Hematopoietic multipotent progenitor cell treated with erythropoietin and hydrocortisone succinate and interleukin-3 and kit ligand, for 8 days (in vitro differentiated cells): ENCODE measurements around the gene FAM185A.
"Not testable (repeated sequence)": the region's sequence is repeated elsewhere in the genome, so short reads cannot be mapped to it uniquely, and the experiment has no call there.

Experiments
- DNase-seq: peaks from one replicate; pipeline ENCODE4 v3.0.0-alpha.2; 2015

The FAM185A gene

DNA sequence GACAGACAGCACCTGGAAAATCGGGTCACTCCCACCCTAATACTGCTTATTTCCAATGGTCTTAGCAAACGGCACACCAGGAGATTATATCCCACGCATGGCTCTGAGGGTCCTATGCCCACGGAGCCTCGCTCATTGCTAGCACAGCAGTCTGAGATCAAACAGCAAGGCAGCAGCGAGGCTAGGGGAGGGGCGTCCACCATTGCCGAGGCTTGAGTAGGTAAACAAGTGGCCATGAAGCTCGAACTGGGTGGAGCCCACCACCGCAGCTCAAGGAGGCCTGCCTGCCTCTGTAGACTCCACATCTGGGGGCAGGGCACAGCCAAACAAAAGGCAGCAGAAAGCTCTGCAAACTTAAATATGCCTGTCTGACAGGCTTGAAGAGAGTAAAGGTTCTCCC is 32.1 kb downstream of the FAM185A start:
- not testable (repeated sequence) for DNase-seq

DNA sequence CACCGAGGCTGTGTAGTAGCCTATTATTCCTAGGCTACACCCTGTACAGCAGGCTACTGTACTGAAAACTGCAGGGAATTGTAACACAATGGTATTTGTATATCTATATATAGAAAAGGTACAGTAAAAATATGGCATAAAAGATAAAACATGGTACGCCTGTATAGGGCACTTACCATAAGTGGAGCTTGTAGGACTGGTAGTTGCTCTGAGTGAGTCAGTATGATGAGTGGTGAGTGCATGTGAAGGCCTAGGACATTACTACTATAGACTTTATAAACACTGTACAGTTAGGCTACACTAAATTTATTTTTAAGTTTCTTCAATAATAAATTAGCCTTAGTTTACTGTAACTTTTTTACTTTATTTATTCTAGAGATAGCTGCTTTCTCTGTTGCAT is 40.0 kb downstream of the FAM185A start:
- not testable (repeated sequence) for DNase-seq

DNA sequence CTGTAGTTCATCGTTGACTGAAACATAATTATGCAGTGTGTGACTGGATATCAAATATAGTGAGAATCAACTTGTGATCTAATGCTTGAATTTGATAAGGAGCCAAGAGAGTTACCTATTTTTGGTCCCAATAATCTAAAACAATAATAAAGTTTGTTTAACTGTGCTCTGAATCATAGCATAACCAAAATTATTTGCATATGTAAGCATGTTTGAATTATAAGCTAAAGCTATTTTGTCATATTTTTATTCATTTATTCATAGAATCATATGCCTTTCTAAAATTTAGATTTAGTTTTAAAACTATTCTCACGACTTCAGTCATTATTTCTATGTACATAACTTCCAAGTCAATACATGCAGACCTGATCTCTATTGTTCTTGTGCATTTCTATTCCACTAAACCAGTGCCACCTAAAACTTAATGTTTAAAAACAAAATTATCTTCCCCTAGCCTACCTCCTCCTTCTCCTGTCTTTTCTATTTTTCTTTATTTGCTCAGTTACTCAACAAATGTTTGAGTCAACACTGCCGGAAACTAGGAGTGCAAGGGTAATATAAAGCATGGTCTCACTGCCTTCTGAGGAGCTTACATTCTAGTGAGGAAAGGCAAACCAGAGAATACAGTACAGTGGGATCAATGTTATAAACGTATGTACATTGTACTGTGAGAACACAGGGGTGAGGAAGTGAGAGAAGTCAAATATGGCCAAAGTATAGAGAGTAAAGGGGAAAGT is 41.7 kb downstream of the FAM185A start:
- not testable (repeated sequence) for DNase-seq

- DNase-seq: not testable (repeated sequence)
Measured at GRCh38 chr7:102791367-102791766, 42.6 kb downstream of the FAM185A start.

GRCh38 chr7:102791831-102792230 is 43.0 kb downstream of the FAM185A start:
- DNase-seq: not testable (repeated sequence)

GRCh38 chr7:102794567-102794966 is 45.8 kb downstream of the FAM185A start:
- DNase-seq: not testable (repeated sequence)

DNA sequence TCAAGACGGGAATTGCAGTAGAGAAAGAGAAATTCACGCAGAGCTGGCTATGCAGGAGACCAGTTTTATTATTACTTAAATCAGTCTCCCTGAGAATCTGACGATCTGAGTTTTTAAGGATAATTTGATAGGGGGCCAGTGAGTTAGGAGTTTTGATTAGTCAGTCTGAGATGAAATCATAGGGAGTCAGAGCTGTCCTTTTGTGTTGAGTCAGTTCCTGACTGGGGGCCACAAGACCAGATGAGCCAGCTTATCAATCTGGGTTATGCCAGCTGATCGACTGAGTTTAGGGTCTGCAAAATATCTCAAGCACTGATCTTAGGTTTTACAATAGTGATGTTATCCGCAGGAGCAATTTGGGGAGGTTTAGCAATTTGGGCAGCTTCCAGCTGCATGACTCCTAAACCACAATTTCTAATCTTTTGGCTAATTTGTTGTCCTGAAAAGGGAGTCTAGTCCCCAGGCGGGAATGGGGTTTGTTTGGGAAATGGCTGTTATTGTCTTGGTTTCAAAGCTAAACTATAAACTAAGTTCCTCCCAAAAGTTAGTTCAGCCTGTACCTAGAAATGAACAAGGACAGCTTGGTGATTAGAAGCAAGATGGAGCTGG is 47.3 kb downstream of the FAM185A start:
- not testable (repeated sequence) for DNase-seq

DNA sequence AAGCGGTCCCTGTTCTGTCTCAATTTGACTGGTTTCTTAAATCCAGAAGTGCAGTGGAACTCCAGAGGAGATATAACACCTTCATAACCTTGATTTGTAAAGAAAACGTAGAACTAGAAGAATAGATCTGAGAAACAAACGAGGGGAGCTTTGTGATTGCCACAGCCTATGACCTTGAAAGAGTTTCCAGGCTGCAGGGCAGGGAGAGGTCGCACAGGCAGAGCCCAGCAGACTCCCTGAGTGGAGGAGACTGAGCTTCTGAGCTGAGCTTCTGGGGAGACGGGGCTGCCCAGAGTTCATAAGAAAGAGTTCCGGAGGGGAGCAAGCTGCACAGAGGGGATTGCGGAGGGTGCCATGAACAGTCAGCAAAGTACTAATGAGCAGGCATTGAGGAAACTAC is 57.8 kb downstream of the FAM185A start:
- no peak for DNase-seq

DNA sequence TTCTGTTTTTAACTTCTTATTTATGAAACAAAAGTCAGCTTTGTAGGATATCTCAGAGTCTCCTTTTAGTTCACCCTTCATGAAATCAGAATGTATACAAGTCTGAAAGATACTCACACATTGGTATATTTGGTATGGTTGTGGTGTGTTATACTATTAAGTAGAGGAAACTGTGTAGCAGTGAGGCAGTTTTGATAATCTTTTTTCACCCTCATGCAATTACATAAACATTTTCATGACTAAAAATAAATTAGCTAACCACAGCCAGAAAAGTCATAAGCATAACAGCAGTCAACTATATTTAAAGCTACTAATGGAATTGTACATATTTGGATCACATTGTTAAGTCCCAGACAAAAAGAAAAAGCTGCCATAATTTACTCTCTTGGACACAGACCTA is 62.1 kb downstream of the FAM185A start:
- no peak for DNase-seq

DNA sequence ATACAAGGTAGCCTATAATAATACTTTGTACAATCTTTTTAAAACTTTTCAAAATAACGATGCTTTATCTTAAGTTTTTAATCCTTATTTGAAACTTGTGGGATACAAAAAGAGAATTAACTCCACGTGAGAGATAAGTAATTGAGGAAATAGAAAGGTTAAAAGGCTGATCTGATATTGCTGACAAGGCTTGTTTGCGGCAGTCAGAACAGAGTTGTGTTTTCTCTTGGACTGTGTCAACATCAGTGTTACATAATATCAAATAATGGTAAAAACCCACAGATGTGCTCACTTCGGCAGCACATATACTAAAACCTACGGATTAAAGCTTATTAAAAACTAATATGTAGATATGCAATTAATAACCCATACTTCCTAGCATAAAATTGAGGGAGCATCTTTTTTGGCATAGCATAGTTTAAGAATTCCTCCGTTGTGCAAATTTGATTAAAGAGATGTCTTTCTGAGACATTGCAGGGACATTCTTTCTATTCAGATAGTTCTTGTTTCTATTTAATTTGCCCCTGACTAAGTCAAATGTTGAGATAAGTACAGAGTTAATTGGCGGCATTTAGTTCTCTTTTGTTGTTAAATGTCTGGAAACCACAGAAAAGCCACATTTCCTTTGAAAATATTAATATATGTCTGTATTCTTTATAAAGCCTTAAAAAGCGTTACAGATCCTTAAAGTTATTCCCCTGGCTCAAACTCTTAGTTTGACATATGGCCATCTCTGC is 63.3 kb downstream of the FAM185A start:
- DNase-seq: no peak

GRCh38 chr7:102813191-102814024 is 64.6 kb downstream of the FAM185A start:
- no peak for DNase-seq

DNA sequence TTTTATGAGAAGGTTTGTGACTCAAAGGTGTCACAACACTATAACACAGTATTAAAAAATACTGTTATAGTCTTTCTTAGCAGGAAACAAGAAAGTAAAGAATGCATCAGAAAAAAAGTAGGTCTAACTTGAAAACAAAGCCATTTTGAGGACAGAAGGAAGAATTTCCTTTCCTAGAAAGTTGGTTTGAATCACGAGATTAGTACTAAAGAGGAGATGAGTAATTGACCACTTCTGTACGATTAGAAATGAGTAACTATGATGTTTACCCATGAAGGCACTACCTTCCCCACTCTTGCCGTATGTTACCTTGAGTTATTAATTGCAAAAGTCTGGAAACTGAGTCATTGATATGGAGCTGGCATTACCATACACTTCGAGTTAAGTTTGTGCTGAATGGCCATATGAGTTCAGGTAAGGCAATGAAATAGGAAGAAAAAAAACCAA is 65.2 kb downstream of the FAM185A start:
- DNase-seq: no peak

- no peak for DNase-seq
Measured at GRCh38 chr7:102817616-102818573, 69.1 kb downstream of the FAM185A start.

DNA sequence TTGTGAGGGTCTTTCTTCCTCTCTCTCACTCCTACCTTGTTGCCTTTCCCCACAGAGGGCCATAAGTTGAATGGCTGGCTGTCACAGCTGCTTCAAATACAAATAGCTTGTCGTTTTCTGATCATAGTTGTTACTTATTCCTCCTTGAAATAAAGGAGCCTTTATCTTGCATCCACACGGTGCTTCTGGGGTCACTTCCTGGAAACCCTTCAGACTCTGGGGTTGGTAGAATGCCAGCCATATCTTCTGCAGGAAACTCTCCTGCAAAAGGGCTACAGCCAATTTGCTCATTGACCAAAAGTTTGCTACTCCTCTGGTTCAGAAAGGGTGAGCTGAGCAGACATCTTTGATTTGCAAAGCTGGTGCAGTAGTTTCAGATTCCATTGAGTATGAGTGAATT is 70.4 kb downstream of the FAM185A start:
- peak; percentile 90 for DNase-seq

DNA sequence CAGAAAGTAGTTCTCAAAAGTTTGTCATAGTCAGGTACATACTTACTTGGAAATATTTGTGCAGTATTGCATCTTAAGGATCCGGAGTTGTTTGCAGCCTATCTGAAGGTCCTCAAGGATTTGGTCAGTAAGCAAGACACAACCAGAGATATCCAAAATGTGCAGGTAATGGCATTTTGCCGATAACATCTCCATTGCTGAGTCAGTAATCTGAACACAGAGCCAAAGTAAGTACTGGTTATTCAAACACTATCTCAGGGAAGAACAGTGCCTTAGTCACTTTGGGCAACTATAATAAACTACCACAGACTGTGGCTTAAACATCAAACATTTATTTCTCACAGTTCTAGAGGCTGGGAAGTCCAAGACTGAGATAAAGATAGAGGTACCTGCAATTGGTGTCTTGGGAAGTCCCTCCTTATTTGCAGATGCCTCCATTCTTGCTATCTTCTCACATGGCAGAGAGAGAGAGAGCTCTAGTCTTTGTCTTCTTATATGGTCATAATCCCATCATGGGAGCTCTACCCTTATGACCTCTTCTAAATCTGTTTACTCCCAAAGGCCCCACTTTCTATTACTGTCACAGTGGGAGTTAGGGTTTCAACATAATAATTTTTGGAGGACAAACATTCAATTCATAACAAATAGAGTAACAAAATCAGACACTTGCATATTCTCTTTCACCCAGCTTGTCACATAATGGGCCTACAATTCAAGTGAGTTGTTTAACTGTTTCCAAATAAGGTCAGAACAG is 73.4 kb downstream of the FAM185A start:
- no peak for DNase-seq

GRCh38 chr7:102823390-102824119 is 74.8 kb downstream of the FAM185A start:
- no peak for DNase-seq

- DNase-seq: no peak
Measured at GRCh38 chr7:102828286-102828685, 79.5 kb downstream of the FAM185A start.

DNA sequence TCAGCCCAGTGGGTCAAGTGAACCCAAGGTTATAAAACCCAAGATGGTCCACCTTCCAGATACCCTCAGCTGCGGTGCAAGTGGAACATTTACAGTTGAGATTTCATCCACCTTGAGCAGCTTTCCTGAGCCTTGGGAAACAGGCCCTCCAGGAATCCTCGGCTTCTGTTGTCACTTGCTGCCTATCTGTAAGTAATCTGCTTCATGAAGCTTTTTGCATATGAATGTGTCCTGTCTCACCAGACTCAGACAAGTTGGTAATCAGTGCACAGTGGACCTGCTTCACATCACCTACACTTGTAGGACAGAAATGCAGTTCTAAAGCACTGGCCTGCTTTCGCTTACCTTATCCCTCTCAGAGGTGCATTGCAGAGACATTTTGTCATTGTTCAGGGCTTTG is 80.3 kb downstream of the FAM185A start:
- no peak for DNase-seq

- DNase-seq: no peak
Measured at GRCh38 chr7:102830197-102830596, 81.4 kb downstream of the FAM185A start.

DNA sequence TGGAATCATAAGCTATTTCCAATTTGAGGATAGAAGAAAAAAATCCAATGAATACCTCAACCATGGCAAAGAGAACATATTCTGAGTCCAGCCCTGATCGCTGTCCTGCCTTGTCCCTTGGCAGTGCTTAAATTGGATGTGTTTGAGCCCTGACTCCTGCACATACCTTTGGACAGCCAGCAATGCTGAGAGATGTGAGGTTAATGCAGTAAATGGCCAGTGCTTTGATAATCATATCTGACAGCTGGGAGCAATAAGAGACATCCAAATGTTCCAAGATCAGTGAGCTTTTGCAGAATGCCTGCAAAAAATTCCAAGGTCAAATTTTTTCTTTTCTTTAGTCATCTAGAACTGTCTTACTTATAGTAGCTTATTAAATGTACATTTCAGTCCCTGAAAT is 83.9 kb downstream of the FAM185A start:
- DNase-seq: no peak
